Fibroblast of peridontal ligament (primary cell): ENCODE results near the gene LIN28A.
A peak's percentile ranks its signal among the peaks of the same experiment; 100 is the strongest.

Source experiments
- DNase-seq: peaks from one replicate; pipeline ENCODE4 v3.0.0-alpha.2; 2010; ENCODE audit errors: extremely low read depth

Gene LIN28A

GRCh38 chr1:26388791-26389445, 21.7 kb upstream of the LIN28A start:
- no peak for DNase-seq

- no peak for DNase-seq
Observed at GRCh38 chr1:26389604-26390247, 20.9 kb upstream of the LIN28A start.

GRCh38 chr1:26391450-26391849, 19.2 kb upstream of the LIN28A start:
- peak; percentile 58 for DNase-seq

GRCh38 chr1:26395754-26396153, 14.9 kb upstream of the LIN28A start:
- DNase-seq = no peak

DNA sequence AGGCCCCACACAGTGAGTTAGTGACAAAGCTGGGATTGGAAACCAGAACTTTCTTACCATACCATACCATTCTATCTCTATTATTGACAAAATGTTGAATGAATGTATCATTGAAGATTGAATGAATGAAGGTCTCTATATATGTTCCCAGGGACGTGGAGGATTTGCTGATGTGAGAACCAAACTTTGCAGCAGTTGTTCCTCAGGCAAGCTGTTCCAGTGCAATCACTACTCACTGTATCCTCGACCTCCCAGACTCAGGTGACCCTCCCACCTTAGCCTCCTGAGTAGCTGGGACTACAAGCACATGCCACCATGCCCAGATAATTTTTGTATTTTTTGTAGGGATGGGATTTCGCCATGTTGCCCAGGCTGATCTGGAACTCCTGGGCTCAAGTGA, 11.6 kb upstream of the LIN28A start:
- no peak for DNase-seq

- no peak for DNase-seq
Observed at GRCh38 chr1:26401891-26402290, 8.7 kb upstream of the LIN28A start.

GRCh38 chr1:26403656-26404055, 7.0 kb upstream of the LIN28A start:
- DNase-seq = no peak

GRCh38 chr1:26404641-26405040, 6.0 kb upstream of the LIN28A start:
- no peak for DNase-seq

DNA sequence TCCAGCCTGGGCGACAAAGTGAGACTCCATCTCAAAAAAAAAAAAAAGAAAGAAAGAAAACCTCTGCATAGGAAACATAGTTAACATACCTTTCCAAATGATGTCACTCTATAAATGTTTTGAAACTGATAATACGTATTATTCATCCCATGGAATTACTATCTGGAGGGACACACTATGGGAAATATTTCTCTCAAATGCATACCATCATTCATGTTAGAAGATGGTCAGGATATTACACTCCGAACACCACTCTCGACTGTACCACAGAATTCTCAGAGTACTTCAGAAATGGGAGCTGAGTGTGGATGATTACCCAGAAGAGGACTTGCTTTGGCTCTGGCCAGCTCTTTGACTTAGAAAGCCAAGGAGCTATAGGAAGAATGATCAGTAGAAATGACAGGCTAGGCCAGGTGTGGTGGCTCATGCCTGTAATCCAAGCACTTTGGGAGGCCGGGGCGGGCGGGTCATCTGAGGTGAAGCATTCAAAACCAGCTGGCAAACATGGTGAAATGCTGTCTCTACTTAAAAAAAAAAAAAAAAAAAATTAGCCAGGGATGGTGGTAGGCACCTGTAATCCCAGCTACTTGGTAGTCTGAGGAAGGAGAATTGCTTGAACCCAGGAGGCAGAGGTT, 5.2 kb upstream of the LIN28A start:
- no peak for DNase-seq

DNA sequence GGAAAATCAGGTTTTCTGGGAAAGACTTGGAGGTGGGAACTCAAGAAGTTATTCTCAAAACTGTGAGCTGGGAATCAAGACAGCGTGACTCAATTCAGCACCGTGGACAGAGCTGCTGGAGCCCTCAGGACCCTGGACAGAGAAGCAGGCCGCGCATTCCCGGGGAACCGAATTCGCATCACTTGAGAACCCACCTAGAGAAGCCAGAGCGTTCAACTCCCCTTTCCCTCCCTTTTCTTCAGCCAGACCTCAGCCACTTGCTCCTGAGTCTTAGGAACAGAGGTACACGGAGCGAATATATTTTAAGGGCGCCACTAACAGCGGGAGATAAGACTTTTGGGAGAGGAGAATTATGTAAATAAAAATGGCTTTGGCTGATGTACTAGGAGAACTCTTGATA, 2.0 kb upstream of the LIN28A start:
- DNase-seq = peak; percentile 79

DNA sequence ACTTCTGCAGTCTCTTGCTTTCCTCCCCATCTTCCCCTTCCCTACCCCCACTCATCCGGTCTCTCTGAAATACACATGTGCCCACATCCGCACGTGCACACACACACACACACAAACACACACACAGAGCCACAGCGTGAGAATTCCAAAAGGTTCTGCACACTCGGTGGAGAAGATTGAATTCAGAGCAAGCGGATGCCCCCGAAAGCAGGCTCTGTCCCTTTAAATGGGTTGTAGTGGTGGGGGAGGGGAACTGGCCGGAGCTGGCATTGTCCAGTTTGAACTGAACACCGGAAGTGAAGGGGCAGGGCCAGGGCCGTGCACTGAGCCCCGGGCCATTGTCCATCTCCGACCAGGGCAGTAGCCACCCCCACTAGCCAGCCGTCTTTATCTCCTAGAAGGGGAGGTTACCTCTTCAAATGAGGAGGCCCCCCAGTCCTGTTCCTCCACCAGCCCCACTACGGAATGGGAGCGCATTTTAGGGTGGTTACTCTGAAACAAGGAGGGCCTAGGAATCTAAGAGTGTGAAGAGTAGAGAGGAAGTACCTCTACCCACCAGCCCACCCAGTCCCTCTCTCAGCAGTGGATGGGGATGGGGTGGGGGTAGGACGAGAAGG, 1.3 kb upstream of the LIN28A start:
- no peak for DNase-seq

DNA sequence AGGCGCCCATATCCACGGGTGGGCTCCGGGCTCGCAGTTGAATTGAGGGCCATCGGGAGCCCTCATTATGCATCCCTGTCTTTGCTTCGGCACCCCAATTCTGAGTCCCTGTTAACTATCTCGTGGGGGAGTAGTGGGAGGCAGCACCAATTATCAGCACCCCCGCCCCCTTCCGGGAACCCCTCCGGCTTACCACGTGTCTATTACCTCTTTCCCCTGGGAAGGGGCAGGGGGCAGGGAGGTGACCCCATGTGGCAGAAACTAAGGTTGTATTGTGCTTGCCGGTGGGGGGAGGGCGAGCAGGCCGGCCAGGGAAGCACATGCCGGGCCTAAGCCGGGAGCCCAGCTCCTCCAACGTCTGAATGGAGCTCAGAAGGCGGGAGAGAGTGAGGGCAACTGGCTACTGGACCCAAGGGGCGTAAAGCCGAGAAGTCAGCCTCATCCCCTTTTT, 1.0 kb downstream of the LIN28A start:
- DNase-seq = no peak

- no peak for DNase-seq
Observed at GRCh38 chr1:26412180-26412840, 1.7 kb downstream of the LIN28A start.

- no peak for DNase-seq
Observed at GRCh38 chr1:26413031-26413430, 2.4 kb downstream of the LIN28A start.

- peak; percentile 53 for DNase-seq
Observed at GRCh38 chr1:26417111-26417759, 6.6 kb downstream of the LIN28A start.

DNA sequence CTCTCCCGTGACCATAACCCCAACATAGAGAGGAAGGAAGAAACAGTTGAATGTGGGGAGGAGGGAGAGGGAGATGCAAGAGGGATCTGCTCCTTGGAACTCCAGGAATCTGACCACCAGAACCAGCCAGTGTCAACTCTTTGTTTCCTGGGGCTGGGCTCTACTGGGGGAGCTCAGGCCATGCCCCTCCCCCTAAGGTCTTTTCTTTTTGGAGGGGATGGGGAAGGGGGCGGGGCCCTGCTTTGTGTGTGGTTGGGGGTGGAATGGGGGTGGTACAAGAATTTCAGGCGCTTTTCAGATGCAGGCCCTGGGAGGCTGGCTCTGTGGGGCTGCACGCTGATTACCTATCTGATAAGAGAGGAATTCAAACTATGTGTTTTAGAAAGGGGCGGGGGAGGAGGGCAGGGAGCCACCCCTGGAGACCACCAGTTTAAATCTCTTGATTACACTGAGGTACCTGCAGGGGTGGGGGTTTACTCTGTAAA, 8.3 kb downstream of the LIN28A start:
- DNase-seq = no peak

DNA sequence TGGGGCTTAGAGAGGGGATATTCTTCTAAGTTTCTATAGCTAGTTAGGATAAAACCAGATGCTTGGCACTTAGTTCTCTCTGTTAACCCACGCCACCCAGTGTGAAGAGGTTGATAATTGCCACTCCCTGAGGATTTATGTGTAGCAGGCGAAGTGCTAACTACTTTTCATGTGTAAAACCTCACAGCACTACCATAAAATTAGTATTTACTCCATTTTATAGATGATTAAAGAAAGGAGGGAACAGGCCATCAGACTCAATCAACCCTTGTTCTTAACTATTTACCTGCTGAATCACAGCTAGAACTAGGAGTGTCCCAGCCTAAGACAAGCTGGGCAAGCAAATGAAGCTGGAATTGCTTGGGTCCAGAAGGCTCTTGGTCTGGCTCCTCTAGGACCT, 8.9 kb downstream of the LIN28A start:
- no peak for DNase-seq

DNA sequence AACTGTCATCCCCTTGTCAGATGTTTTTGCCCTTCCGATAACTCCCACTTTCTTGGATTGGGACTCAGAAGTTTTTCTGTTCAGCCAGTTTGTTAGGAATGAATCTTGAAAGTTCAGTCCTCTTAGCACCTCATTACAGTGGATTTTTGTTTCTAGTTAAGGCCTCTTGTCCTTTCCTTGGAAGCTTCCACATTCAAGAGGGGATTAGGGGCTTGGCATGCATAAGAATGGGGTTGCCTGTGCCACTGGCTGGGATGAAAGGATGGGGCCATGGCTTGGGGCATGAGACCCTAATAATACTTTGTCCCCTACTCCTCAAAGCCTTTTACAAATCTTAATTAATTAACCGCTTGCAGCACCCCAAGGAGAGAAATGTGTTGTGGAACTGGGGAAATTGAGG, 19.1 kb downstream of the LIN28A start:
- no peak for DNase-seq

GRCh38 chr1:26431979-26432695, 21.5 kb downstream of the LIN28A start, which contains the start of gene DHDDS:
Gene DHDDS, plus strand, starts transcription at chr1:26432321. Its CDS starts 625 bp downstream, at chr1:26432946.
- DNase-seq = peak; percentile 97

GRCh38 chr1:26432793-26433192, 22.2 kb downstream of the LIN28A start:
- no peak for DNase-seq
